SKM-1 treated with dmso at 0.1 percent for 144 hours (cell line): Measurements from ENCODE around the gene CDKAL1.

Experiments
- DNase-seq: peaks from one replicate; lab custom pipeline; 2025; ENCODE audit not compliant: unreplicated experiment; lab: John Stamatoyannopoulos, UW

CDKAL1 gene

DNA sequence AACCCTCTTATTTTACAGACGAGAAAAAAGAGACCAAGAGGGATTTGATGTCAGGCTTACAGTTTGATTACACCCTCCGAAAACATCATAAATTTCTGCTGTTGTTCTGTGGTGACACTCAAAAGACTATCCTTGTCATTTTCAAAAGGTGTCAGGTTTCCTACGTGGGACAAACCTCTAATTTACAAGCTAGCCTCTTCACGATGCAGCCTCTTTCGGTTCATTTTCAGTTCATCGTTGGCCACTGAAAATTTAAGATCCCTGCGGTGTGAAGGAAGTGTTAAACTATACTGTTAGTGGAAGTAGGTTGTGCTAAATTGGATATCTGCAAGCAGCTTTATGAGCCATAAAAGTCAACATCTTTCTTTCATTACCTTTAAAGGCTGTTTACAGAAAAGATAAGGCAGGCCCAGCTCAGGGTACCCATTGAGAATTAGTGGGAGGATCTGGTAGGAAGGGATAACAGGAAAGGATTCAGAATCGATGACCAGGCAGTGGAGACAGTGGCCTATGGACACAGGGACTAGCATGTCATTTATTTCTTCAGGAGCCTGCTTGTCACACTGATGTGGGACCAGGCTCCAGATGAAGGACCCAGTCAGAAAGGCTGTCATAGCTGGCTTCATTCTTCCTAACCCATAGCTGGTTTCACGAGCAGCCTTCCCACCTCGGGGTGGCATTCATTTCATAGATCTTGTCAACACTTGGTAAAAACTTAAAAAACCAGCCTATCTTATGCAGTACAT, 730.2 kb downstream of the CDKAL1 start:
- no peak for DNase-seq

- no peak for DNase-seq
These were observed 730.9 kb downstream of the CDKAL1 start for GRCh38 chr6:21265034-21265729.

DNA sequence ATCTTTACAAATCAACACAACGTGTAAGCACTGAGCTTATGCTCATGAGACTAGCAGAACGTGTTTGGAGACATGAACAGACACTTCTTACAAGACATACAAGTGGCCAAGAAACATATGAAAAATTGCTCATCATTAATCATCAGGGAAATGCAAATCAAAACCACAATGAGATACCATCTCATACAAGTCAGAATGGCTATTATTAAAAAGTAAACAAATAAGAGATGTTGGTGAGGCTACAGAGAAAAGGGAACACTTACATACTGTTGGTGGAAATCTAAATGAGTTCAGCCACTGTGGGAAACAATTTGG, 731.4 kb downstream of the CDKAL1 start:
- DNase-seq = no peak

- no peak for DNase-seq
These were observed 736.5 kb downstream of the CDKAL1 start for GRCh38 chr6:21270636-21271201.

DNA sequence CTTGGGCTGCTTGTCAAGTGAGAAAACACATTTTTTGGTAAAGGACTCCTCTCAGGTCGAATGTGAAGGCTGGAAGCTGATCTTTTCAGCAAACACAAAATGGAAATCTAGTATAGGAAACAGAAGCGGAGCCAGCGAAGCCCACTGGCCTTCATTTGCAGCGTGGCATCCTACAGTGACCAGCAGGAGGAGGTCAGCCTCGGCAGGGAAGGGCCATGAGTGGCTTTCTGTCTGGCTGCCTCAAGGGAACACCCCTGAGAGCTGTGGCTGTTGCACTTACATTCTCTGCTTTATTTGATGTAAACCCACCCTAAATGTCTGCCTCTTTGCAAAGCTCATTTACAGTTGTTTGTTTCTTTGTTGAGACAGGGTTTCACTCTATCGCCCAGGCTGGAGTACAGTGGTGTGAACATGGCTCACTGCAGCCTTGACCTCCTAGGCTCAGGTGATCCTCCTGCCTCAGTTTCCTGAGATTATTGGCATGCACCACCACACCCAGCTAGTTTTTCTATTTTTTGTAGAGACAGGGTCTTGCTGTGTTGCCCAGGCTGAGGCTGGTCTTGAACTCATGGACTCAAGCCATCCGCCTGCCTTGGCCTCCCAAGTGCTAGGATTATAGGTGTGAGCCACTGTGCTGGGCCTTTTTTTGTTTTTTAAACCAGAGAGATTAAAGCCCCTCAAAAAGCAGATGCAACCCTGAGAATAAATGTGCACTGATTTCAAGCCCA, 737.3 kb downstream of the CDKAL1 start:
- DNase-seq = no peak

DNA sequence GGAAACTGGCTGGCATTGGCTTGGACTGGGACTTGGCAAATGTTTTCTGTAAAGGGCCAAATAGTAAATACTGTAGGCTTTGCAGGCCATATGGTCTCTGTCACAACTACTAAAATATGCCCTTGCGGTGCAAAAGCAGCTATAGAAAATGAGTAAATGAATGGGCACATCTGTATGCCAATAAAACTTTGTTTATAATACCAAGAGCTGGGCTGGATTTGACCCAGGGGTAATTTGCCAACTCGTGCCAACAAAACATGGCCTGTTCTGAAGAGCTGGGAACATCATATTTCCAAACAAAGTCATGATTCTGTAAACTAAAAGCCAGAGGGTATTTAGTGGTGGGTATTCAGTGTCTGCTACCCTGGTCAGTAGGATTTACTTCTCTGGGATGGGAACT, 739.2 kb downstream of the CDKAL1 start:
- DNase-seq = no peak

DNA sequence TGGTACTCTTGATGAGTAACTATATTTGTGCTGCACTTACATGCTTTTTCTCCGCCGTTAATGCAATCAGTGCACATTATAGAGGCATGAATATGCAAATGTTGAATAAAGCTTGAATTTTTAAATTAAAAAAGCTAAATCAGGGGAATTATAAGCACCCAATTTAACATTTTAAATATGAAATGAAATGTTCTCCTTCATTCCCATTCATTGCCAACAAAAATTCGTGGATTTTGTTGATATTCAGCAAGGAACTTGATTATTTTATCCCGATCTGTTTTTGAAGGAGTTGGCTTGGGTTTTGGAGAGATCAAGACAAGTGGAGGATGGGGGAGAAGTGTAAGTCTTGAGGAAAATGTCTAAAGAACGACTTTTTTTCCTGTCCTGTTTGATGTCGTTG, 740.6 kb downstream of the CDKAL1 start:
- no peak for DNase-seq

GRCh38 chr6:21277601-21278374, 743.5 kb downstream of the CDKAL1 start:
- no peak for DNase-seq

DNA sequence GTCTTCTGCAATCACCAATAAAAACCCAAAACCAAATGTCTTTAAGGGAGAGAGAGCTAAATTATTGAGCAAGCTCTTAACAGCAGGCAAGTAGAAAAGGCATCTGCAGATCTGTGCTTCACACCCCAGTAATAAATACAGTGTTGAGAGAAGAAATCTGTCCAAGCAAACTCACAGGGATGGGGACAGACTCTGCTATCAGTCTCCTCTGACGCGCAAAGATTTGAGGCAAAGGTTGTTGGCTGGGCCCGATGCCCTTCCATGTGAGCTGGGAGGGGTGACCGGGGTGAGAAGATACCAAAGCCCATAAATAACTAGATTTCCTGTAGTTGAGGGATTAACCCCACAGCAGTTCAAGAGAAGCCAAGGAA, 744.1 kb downstream of the CDKAL1 start:
- DNase-seq = no peak

DNA sequence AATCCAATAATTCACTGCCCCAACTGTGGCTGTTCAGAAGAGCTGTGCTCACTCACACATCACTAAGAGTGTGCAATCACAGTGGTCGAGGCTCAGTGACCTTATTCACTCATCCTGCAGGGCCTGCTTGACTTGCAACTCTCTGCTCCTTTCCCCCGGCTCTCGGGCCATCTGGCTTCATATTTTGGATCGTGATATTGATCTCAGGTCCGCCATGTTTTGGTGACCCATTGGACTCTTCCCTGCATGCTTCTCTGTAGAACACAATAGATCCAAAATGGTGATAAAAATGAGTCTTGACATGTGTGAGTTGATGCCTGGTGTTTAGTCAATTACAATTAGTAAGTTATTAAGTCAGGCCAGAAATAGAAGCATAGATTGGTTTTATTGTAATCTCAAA, 745.4 kb downstream of the CDKAL1 start:
- DNase-seq = no peak

GRCh38 chr6:21281366-21281765, 747.1 kb downstream of the CDKAL1 start:
- no peak for DNase-seq
